K562 (cell line): ENCODE measurements around the gene TP53BP1. TPM values are rescaled to one million over a fixed set of nuclear protein-coding genes. Genes with fewer than 3 reads are reported as not detected.

Experiments
- ARNT ChIP-seq, 2 experiments: fragments of 450-650 bp; IDR thresholded peaks; 2 replicates each; pipeline ENCODE4 v1.6.1; 2016; ENCODE audit warnings: mild to moderate bottlenecking in 1 of 2
- BHLHE40 ChIP-seq: IDR thresholded peaks from 2 replicates; pipeline ENCODE4 v1.6.1; 2011; ENCODE audit warnings: low read length, improper control_type of control experiment
- CC2D1A ChIP-seq: fragments of 450-650 bp; IDR thresholded peaks from 2 replicates; pipeline ENCODE4 v1.6.1; 2017; ENCODE audit warnings: mild to moderate bottlenecking
- FIP1L1 ChIP-seq: fragments of 200-400 bp; formaldehyde crosslinking; IDR thresholded peaks from 2 replicates; pipeline ENCODE4 v1.6.1; 2018; ENCODE audit warnings: mild to moderate bottlenecking, low read depth, low read length; ENCODE audit not compliant: poor library complexity, severe bottlenecking
- HSF4 ChIP-seq: fragments of 250-450 bp; sonication (Bioruptor Pico); IDR thresholded peaks from 2 replicates; pipeline ENCODE4 v2.1.2; 2022; ENCODE audit warnings: mild to moderate bottlenecking, moderate library complexity, borderline replicate concordance
- NRF1 ChIP-seq, 2 experiments: fragments of 450-650 bp; IDR thresholded peaks in 1 of 2; conservative IDR thresholded peaks in 1 of 2; 2 replicates each; pipeline ENCODE4 v1.6.1; 2014; ENCODE audit warnings: mild to moderate bottlenecking in 2 of 2
- POLR2H ChIP-seq: IDR thresholded peaks from 2 replicates; pipeline ENCODE4 v1.6.1; 2016; ENCODE audit warnings: missing genetic modification characterization, low read depth, mild to moderate bottlenecking, control low read depth, missing compliant biosample characterization, moderate library complexity
- RAD51 ChIP-seq: fragments of 450-650 bp; IDR thresholded peaks from 2 replicates; pipeline ENCODE4 v1.7.1; 2016; ENCODE audit warnings: low read depth, mild to moderate bottlenecking, borderline replicate concordance
- SAFB ChIP-seq: fragments of 200-400 bp; formaldehyde crosslinking; IDR thresholded peaks from 2 replicates; pipeline ENCODE4 v1.6.1; 2017; ENCODE audit warnings: low read depth, low read length, borderline replicate concordance
- SOX6 ChIP-seq: fragments of 450-650 bp; IDR thresholded peaks from 2 replicates; pipeline ENCODE4 v1.6.1; 2014; ENCODE audit warnings: mild to moderate bottlenecking
- STAG1 ChIP-seq: sonication (generic); formaldehyde crosslinking; IDR thresholded peaks from 2 replicates; pipeline ENCODE4 v1.5.0; 2020; ENCODE audit warnings: missing genetic modification reagents, borderline replicate concordance
- ZNF23 ChIP-seq: fragments of 250-450 bp; sonication (Bioruptor Pico); IDR thresholded peaks from 2 replicates; pipeline ENCODE4 v1.4.0; 2020; ENCODE audit warnings: mild to moderate bottlenecking
- ZNF232 ChIP-seq: sonication (generic); formaldehyde crosslinking; IDR thresholded peaks from 2 replicates; pipeline ENCODE4 v1.8.0; 2022; ENCODE audit warnings: mild to moderate bottlenecking, missing genetic modification reagents
- ZNF253 ChIP-seq: fragments of 250-450 bp; sonication (Bioruptor Pico); conservative IDR thresholded peaks from 2 replicates; pipeline ENCODE4 v1.6.1; 2021; ENCODE audit warnings: mild to moderate bottlenecking
- ZNF717 ChIP-seq: fragments of 250-450 bp; sonication (Bioruptor Pico); IDR thresholded peaks from 2 replicates; pipeline ENCODE4 v1.5.0; 2021
- ZNF830 ChIP-seq: fragments of 250-450 bp; sonication (Bioruptor Pico); IDR thresholded peaks from 2 replicates; pipeline ENCODE4 v1.5.0; 2021; ENCODE audit warnings: mild to moderate bottlenecking
- polyA plus RNA-seq, 8 experiments: library from polyadenylated mRNA; depleted of rRNA in 4 of 8; stranded (reverse) in 5 of 8; unstranded in 3 of 8; fragments of >200 nt; fragmentation: Nextera tagmentation in 2 of 8; fragmentation: Illumina TruSeq in 1 of 8; extraction: Ambion mirVana in 2 of 8; extraction: Trizol in 1 of 8; gene quantifications; 2 replicates each; pipeline versions ENCODE4 v1.2.1 to v1.2.3, GENCODE V29; 2011 to 2014; ENCODE audit warnings: inconsistent platforms in 1 of 8, missing spikeins in 1 of 8
- total RNA-seq, 7 experiments: library from RNA; depleted of rRNA in 6 of 7; stranded (reverse); fragments of >200 nt in 6 of 7; fragmentation: Illumina TruSeq in 2 of 7; extraction: Trizol in 2 of 7; gene quantifications; 2 replicates each; pipeline versions ENCODE4 v1.2.1 to v1.2.3, GENCODE V29; 2011 to 2021; ENCODE audit warnings: low replicate concordance in 1 of 7
- TF ChIP-seq, protein P1 (sequence below): fragments of 250-450 bp; sonication (Bioruptor Pico); IDR thresholded peaks from 2 replicates; pipeline ENCODE4 v1.4.0; 2020; ENCODE audit warnings: mild to moderate bottlenecking, moderate library complexity
- TF ChIP-seq, protein P2 (sequence below): IDR thresholded peaks from 2 replicates; pipeline ENCODE4 v1.6.1; 2014; ENCODE audit warnings: antibody characterized with exemption
- TF ChIP-seq, protein P3 (sequence below): fragments of 450-650 bp; IDR thresholded peaks from 2 replicates; pipeline ENCODE4 v1.6.1; 2017; ENCODE audit warnings: mild to moderate bottlenecking, moderate library complexity
- TF ChIP-seq, protein P4 (sequence below), 2 experiments: fragments of 450-650 bp; IDR thresholded peaks; 2 replicates each; pipeline ENCODE4 v1.6.1; 2018; ENCODE audit warnings: mild to moderate bottlenecking in 2 of 2, low read depth in 1 of 2; ENCODE audit not compliant: partially characterized antibody in 2 of 2

The TP53BP1 gene
- total and polyA plus RNA-seq, 9 of the 15 experiments (the other 6 are each of a cell fraction or from before 2014, with no cell fraction given): 5.7 to 63.3 (median 30.9) TPM

DNA sequence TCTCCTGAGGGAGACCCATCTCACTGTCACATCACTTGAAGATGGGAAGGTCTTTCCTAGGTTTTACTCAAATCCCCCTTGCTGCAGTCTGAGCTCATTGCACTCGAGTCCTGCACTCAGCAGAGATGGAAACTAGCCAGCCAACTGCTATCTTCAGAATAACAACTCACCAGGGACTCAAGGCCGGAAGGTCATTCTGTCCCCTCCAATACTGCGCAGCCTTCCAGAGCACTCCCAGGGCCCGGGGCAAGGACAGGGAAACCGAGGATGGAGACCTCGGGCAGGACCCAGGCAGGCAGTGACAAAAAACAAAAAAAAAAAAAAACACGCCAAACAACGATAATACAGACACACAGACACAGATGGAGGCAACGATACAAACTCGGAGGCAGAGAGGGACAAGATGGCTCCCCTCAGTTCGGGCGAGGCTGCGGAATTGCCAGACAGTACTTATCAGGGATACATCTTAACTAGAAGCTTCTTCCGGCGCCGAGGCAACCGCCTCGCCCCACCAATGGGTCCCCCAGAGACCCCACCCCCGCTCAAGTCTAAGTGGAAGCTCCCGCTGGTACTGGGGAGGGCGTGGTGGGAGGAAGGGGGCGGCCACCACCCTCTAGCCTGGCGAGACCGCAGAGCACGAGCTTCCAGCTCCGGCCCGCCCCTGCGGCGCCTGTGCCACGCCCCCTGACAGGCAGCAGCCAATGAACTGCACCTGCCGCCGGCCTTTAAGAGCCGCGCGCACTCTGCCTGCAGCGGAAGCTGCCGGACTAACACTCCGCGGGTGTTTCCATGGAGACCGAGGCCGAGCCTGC, 17.4 kb upstream of the TP53BP1 start (continued):
- no peak for TF ChIP-seq STAG1 (CRISPR knock-in tag)
- no peak for TF ChIP-seq FIP1L1
- TF ChIP-seq BHLHE40: peak; percentile 93
- peak; percentile 92 to 94 for TF ChIP-seq NRF1 (conservative IDR thresholded peaks at IDR 0.05 in 1 of 2, IDR thresholded peaks at IDR 0.05 in 1 of 2)
- TF ChIP-seq CC2D1A: 0 out of 2 replicates have a peak, but pooled peaks have one; percentile 60
- no peak for TF ChIP-seq ZNF253 (CRISPR knock-in tag)
- no peak for TF ChIP-seq ZNF23 (CRISPR knock-in tag)
- TF ChIP-seq SAFB: no peak
- TF ChIP-seq ZNF232 (CRISPR knock-in tag): no peak
- 0 out of 2 replicates have a peak, but pooled peaks have one; percentile 32 for TF ChIP-seq RAD51
- peak; percentile 89 for TF ChIP-seq POLR2H (tag)
- TF ChIP-seq, protein P1, sequence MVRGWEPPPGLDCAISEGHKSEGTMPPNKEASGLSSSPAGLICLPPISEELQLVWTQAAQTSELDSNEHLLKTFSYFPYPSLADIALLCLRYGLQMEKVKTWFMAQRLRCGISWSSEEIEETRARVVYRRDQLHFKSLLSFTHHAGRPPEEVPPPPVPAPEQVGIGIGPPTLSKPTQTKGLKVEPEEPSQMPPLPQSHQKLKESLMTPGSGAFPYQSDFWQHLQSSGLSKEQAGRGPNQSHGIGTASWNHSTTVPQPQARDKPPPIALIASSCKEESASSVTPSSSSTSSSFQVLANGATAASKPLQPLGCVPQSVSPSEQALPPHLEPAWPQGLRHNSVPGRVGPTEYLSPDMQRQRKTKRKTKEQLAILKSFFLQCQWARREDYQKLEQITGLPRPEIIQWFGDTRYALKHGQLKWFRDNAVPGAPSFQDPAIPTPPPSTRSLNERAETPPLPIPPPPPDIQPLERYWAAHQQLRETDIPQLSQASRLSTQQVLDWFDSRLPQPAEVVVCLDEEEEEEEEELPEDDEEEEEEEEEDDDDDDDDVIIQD: no peak
- TF ChIP-seq, protein P2, sequence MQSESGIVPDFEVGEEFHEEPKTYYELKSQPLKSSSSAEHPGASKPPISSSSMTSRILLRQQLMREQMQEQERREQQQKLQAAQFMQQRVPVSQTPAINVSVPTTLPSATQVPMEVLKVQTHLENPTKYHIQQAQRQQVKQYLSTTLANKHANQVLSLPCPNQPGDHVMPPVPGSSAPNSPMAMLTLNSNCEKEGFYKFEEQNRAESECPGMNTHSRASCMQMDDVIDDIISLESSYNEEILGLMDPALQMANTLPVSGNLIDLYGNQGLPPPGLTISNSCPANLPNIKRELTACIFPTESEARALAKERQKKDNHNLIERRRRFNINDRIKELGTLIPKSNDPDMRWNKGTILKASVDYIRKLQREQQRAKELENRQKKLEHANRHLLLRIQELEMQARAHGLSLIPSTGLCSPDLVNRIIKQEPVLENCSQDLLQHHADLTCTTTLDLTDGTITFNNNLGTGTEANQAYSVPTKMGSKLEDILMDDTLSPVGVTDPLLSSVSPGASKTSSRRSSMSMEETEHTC: peak; percentile 57; the same call in 1 of the 2 replicates
- TF ChIP-seq HSF4 (CRISPR knock-in tag): no peak
- no peak for TF ChIP-seq ZNF717 (CRISPR knock-in tag)
- no peak for TF ChIP-seq ZNF830 (CRISPR knock-in tag)
- TF ChIP-seq ARNT (IDR thresholded peaks at IDR 0.05): peak in 1 of 2 experiments; percentile 51; a peak in 2 of 4 replicates
- TF ChIP-seq, protein P3, sequence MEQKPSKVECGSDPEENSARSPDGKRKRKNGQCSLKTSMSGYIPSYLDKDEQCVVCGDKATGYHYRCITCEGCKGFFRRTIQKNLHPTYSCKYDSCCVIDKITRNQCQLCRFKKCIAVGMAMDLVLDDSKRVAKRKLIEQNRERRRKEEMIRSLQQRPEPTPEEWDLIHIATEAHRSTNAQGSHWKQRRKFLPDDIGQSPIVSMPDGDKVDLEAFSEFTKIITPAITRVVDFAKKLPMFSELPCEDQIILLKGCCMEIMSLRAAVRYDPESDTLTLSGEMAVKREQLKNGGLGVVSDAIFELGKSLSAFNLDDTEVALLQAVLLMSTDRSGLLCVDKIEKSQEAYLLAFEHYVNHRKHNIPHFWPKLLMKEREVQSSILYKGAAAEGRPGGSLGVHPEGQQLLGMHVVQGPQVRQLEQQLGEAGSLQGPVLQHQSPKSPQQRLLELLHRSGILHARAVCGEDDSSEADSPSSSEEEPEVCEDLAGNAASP: no peak
- TF ChIP-seq SOX6: no peak; the same call in none of the 2 replicates
- TF ChIP-seq, protein P4, sequence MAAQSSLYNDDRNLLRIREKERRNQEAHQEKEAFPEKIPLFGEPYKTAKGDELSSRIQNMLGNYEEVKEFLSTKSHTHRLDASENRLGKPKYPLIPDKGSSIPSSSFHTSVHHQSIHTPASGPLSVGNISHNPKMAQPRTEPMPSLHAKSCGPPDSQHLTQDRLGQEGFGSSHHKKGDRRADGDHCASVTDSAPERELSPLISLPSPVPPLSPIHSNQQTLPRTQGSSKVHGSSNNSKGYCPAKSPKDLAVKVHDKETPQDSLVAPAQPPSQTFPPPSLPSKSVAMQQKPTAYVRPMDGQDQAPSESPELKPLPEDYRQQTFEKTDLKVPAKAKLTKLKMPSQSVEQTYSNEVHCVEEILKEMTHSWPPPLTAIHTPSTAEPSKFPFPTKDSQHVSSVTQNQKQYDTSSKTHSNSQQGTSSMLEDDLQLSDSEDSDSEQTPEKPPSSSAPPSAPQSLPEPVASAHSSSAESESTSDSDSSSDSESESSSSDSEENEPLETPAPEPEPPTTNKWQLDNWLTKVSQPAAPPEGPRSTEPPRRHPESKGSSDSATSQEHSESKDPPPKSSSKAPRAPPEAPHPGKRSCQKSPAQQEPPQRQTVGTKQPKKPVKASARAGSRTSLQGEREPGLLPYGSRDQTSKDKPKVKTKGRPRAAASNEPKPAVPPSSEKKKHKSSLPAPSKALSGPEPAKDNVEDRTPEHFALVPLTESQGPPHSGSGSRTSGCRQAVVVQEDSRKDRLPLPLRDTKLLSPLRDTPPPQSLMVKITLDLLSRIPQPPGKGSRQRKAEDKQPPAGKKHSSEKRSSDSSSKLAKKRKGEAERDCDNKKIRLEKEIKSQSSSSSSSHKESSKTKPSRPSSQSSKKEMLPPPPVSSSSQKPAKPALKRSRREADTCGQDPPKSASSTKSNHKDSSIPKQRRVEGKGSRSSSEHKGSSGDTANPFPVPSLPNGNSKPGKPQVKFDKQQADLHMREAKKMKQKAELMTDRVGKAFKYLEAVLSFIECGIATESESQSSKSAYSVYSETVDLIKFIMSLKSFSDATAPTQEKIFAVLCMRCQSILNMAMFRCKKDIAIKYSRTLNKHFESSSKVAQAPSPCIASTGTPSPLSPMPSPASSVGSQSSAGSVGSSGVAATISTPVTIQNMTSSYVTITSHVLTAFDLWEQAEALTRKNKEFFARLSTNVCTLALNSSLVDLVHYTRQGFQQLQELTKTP (IDR thresholded peaks at IDR 0.05; ENCODE audit: low read depth in 1 of 2, partially characterized antibody in 2 of 2): peak in 1 of 2 experiments; percentile 79
